SK-N-SH (cell line): ENCODE data around the gene FMNL1. TPM values are rescaled to one million over a fixed set of nuclear protein-coding genes. Genes with fewer than 3 reads are reported as not detected.

ENCODE experiments used
- CTCF ChIA-PET: fragments of 300-600, 350-600 bp; formaldehyde crosslinking; extraction: SDS; loops from one replicate; lab custom pipeline; 2021; lab: Yijun Ruan, JAX
- POLR2A ChIA-PET: fragments of 350-600 bp; sonication (Branson Sonifier 250); formaldehyde crosslinking; extraction: SDS; loops from one replicate; lab custom pipeline; 2020; ENCODE audit warnings: antibody characterized with exemption, inconsistent platforms; lab: Yijun Ruan, JAX
- DNase-seq: peaks from one replicate; pipeline ENCODE4 v3.0.0; 2012
- H2AFZ ChIP-seq: fragments of 200-600 bp; sonication (generic); 2 replicates; pipeline ENCODE4 v1.8.1; 2016; ENCODE audit warnings: antibody characterized with exemption, mild to moderate bottlenecking, low read depth
- H3F3A ChIP-seq: fragments of 200-600 bp; sonication (generic); replicated peaks from 2 replicates; pipeline ENCODE3; 2016; ENCODE audit warnings: antibody characterized with exemption, mild to moderate bottlenecking; ENCODE audit not compliant: insufficient read depth
- H3K27ac ChIP-seq, 2 experiments: fragments of 200-500 bp in 1 of 2; fragments of 200-600 bp in 1 of 2; sonication (Bioruptor generic) in 1 of 2; sonication (generic), shearing (Covaris generic) in 1 of 2; 2 replicates each; pipeline versions ENCODE4 v1.5.1 to v1.6.1; 2014 to 2016; ENCODE audit warnings: low read depth in 2 of 2, inconsistent platforms in 1 of 2, low read length in 1 of 2, mild to moderate bottlenecking in 1 of 2, mixed read lengths in 1 of 2
- H3K27me3 ChIP-seq: fragments of 200-600 bp; sonication (generic), shearing (Covaris generic); 2 replicates; pipeline ENCODE4 v1.6.1; 2016; ENCODE audit warnings: mixed run types; ENCODE audit not compliant: insufficient read depth
- H3K36me3 ChIP-seq, 2 experiments: fragments of 200-500 bp in 1 of 2; fragments of 200-600 bp in 1 of 2; sonication (Bioruptor generic) in 1 of 2; sonication (generic) in 1 of 2; replicated peaks in 1 of 2; 2 replicates each; pipeline versions ENCODE3 to v1.5.1; 2014 to 2016; ENCODE audit warnings: low read length in 1 of 2, mild to moderate bottlenecking in 1 of 2; ENCODE audit not compliant: insufficient read depth in 2 of 2, control insufficient read depth in 1 of 2
- H3K4me1 ChIP-seq, 2 experiments: fragments of 200-500 bp in 1 of 2; fragments of 200-600 bp in 1 of 2; sonication (Bioruptor generic) in 1 of 2; sonication (generic), shearing (Covaris generic) in 1 of 2; 2 replicates each; pipeline versions ENCODE4 v1.5.1 to v1.6.1; 2014 to 2016; ENCODE audit warnings: low read depth in 1 of 2, low read length in 1 of 2, mixed run types in 1 of 2; ENCODE audit not compliant: insufficient read depth in 2 of 2, control insufficient read depth in 1 of 2
- H3K4me2 ChIP-seq: fragments of 200-600 bp; sonication (generic), shearing (Covaris generic); 2 replicates; pipeline ENCODE4 v1.6.1; 2017; ENCODE audit warnings: mixed run types
- H3K4me3 ChIP-seq, 2 experiments: fragments of 200-500 bp in 1 of 2; fragments of 200-600 bp in 1 of 2; sonication (Bioruptor generic) in 1 of 2; sonication (generic), shearing (Covaris generic) in 1 of 2; 2 replicates each; pipeline versions ENCODE4 v1.5.1 to v1.8.1; 2014 to 2016; ENCODE audit warnings: low read depth in 2 of 2, inconsistent platforms in 1 of 2, low read length in 1 of 2, mild to moderate bottlenecking in 1 of 2, mixed read lengths in 1 of 2, moderate library complexity in 1 of 2
- H3K79me2 ChIP-seq: fragments of 200-600 bp; sonication (generic); 2 replicates; pipeline ENCODE4 v1.8.1; 2017; ENCODE audit warnings: mild to moderate bottlenecking; ENCODE audit not compliant: insufficient read depth
- H3K9ac ChIP-seq: fragments of 200-600 bp; sonication (generic); 2 replicates; pipeline ENCODE4 v1.6.1; 2017; ENCODE audit warnings: mixed run types
- H3K9me2 ChIP-seq: fragments of 200-600 bp; sonication (generic); 2 replicates; pipeline ENCODE4 v1.6.1; 2017; ENCODE audit warnings: mixed run types
- H3K9me3 ChIP-seq: fragments of 200-600 bp; sonication (generic); 2 replicates; pipeline ENCODE4 v1.6.1; 2017; ENCODE audit warnings: mixed run types, mild to moderate bottlenecking, moderate library complexity
- H4K20me1 ChIP-seq: fragments of 200-600 bp; sonication (generic); 2 replicates; pipeline ENCODE4 v1.6.1; 2017; ENCODE audit warnings: mild to moderate bottlenecking, mixed run types; ENCODE audit not compliant: insufficient read depth
- ELF1 ChIP-seq: IDR thresholded peaks from 2 replicates; pipeline ENCODE4 v1.4.0; 2012
- FOSL2 ChIP-seq: IDR thresholded peaks from 2 replicates; pipeline ENCODE4 v1.4.0; 2012; ENCODE audit warnings: low read depth, mild to moderate bottlenecking, moderate library complexity, borderline replicate concordance
- FOXM1 ChIP-seq: IDR thresholded peaks from 2 replicates; pipeline ENCODE4 v1.4.0; 2012; ENCODE audit warnings: low read depth, mild to moderate bottlenecking
- GABPA ChIP-seq: IDR thresholded peaks from 2 replicates; pipeline ENCODE4 v1.4.0; 2012; ENCODE audit warnings: low read depth, mild to moderate bottlenecking
- GATA2 ChIP-seq: sonication (generic); formaldehyde crosslinking; IDR thresholded peaks from 2 replicates; pipeline ENCODE4 v1.5.0; 2020; ENCODE audit warnings: mild to moderate bottlenecking, missing genetic modification reagents
- JUND ChIP-seq: IDR thresholded peaks from 2 replicates; pipeline ENCODE4 v1.4.0; 2012
- MEF2A ChIP-seq: IDR thresholded peaks from 2 replicates; pipeline ENCODE4 v1.4.0; 2012; ENCODE audit warnings: low read depth, borderline replicate concordance
- MXI1 ChIP-seq: IDR thresholded peaks from 2 replicates; pipeline ENCODE4 v1.6.1; 2012; ENCODE audit warnings: mild to moderate bottlenecking, low read depth, low read length, improper control_type of control experiment
- NFIC ChIP-seq: IDR thresholded peaks from 2 replicates; pipeline ENCODE4 v1.4.0; 2012; ENCODE audit warnings: borderline replicate concordance
- POLR2AphosphoS5 ChIP-seq: IDR thresholded peaks from 2 replicates; pipeline ENCODE4 v1.6.1; 2012; ENCODE audit warnings: low read depth, low read length
- RCOR1 ChIP-seq: fragments of 150-350 bp; IDR thresholded peaks from 2 replicates; pipeline ENCODE4 v1.6.1; 2017; ENCODE audit warnings: antibody characterized with exemption, low read length
- RXRA ChIP-seq: IDR thresholded peaks from 2 replicates; pipeline ENCODE4 v1.4.0; 2012; ENCODE audit warnings: low read depth, mild to moderate bottlenecking, borderline replicate concordance
- SIN3A ChIP-seq: IDR thresholded peaks from 2 replicates; pipeline ENCODE4 v1.6.1; 2012; ENCODE audit warnings: low read depth, mild to moderate bottlenecking, low read length, moderate library complexity, borderline replicate concordance
- SMC3 ChIP-seq: IDR thresholded peaks from 2 replicates; pipeline ENCODE4 v1.6.1; 2012; ENCODE audit warnings: low read depth, low read length, improper control_type of control experiment
- TAF1 ChIP-seq: IDR thresholded peaks from 2 replicates; pipeline ENCODE4 v1.6.1; 2012; ENCODE audit warnings: low read depth, mild to moderate bottlenecking, low read length, moderate library complexity, borderline replicate concordance
- TCF12 ChIP-seq: IDR thresholded peaks from 2 replicates; pipeline ENCODE4 v1.4.0; 2012
- YY1 ChIP-seq: IDR thresholded peaks from 2 replicates; pipeline ENCODE4 v1.4.0; 2012; ENCODE audit warnings: low read depth, mild to moderate bottlenecking
- WGBS: methylation state at CpG from one replicate; pipeline ENCODE4 v1.1.6; 2017; ENCODE audit warnings: low lambda C conversion rate; 5-methylcytosine and 5-hydroxymethylcytosine counted together
- polyA plus RNA-seq, 3 experiments: library from polyadenylated mRNA; depleted of rRNA; stranded (reverse); fragments of >200 nt; gene quantifications; 2 replicates each; pipeline ENCODE4 v1.2.3, GENCODE V29; 2012
- TF ChIP-seq, protein P1 (sequence below): fragments of 200-600 bp; sonication (generic); IDR thresholded peaks from 2 replicates; pipeline ENCODE4 v1.6.1; 2017; ENCODE audit warnings: antibody characterized with exemption, mild to moderate bottlenecking, moderate library complexity
- TF ChIP-seq, protein P2 (sequence below): fragments of 150-350 bp; IDR thresholded peaks from 2 replicates; pipeline ENCODE4 v1.6.1; 2016; ENCODE audit warnings: mild to moderate bottlenecking, low read depth, low read length
- TF ChIP-seq, protein P3 (sequence below): IDR thresholded peaks from 2 replicates; pipeline ENCODE4 v1.4.0; 2012; ENCODE audit warnings: low read depth, borderline replicate concordance

FMNL1 gene
- polyA plus RNA-seq, 1 of the 3 experiments (the other 2 are of a cell fraction): 2.8 TPM

DNA sequence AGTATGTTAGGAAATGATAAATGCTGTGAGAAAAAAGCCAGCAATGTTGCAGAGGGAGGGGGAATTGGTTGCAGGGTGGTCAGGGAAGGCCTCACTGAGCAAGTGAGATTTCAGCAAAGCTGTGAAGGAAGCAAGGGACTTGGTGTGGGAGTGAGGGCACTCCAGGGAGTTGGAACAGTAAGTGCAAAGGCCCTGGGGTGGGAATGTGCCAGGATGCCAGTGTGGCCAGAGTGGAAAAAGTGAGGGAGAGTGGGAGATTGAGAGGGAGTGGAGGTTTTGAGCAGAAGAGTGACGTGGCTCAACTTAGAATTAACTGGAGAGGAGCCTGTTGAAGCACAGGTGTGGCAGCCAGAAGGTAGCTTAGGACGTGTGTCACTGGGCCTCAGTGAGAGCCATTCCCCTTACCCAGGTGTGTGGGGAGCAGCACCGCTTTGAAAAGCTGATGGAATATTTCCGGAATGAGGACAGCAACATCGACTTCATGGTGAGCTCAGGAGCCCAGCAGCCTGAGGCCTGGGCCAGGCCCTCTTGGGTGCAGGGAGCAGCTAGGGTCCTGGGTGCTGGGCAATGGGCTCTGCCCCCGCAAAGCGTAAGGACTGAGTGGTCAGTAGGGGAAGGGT, 16.6 kb downstream of the FMNL1 start:
- Histone ChIP-seq H3K27me3 (no peaks in the 10 kb centered on the region), H2AFZ (no peak overlapping the region), H3K27ac (no peak overlapping the region), H3K79me2 (no peaks in the 10 kb centered on the region), H3K9me3 (no peaks in the 10 kb centered on the region), H4K20me1 (no peaks in the 10 kb centered on the region), H3K9ac (no peak overlapping the region), H3K4me1 (peaks cover 0 to 11% of the 10 kb centered on the region in 2 experiments; a peak in 1 of 4 replicates), H3F3A (no peaks in the 10 kb centered on the region), H3K4me2 (no peak overlapping the region), H3K36me3 (no peaks in the 10 kb centered on the region), H3K9me2 (no peaks in the 10 kb centered on the region), H3K4me3 (no peak overlapping the region)
- POLR2A ChIA-PET: no interaction called here
- no peak for DNase-seq
- WGBS: 89% methylated on average over 7 of the region's 7 CpGs
- CTCF ChIA-PET: interaction anchor here (0.6 to 11.1 kb wide), 4 partner anchors 17 to 606 kb away, joined by 4 to 232 read pairs (median 70); partner anchors contain the start of gene FMNL1
- TF ChIP-seq FOXM1: no peak
- TF ChIP-seq TCF12: no peak
- TF ChIP-seq, protein P1, sequence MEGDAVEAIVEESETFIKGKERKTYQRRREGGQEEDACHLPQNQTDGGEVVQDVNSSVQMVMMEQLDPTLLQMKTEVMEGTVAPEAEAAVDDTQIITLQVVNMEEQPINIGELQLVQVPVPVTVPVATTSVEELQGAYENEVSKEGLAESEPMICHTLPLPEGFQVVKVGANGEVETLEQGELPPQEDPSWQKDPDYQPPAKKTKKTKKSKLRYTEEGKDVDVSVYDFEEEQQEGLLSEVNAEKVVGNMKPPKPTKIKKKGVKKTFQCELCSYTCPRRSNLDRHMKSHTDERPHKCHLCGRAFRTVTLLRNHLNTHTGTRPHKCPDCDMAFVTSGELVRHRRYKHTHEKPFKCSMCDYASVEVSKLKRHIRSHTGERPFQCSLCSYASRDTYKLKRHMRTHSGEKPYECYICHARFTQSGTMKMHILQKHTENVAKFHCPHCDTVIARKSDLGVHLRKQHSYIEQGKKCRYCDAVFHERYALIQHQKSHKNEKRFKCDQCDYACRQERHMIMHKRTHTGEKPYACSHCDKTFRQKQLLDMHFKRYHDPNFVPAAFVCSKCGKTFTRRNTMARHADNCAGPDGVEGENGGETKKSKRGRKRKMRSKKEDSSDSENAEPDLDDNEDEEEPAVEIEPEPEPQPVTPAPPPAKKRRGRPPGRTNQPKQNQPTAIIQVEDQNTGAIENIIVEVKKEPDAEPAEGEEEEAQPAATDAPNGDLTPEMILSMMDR: no peak
- TF ChIP-seq GABPA: no peak
- no peak for TF ChIP-seq FOSL2
- TF ChIP-seq YY1: no peak
- no peak for TF ChIP-seq RCOR1
- TF ChIP-seq, all 33 proteins: peak for 0

DNA sequence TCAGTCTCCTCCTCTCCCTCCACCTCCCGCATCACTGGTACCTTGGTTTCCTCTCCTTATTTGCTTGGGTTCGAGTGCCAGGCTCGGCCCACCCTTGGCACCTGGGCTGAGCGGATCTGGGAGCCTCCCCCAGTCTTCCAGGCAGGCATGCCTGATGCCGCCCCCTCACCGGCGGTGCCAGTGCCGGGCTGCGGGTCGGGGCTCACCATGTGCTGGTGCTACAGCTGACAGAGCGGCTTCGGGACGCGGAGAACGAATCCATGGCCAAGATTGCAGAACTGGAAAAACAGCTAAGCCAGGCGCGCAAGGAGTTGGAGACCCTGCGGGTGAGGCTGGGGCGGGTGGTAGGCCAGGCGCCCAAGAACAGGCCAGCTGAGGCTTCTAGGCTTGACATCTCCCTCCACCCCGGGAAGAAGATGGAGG, 19.2 kb downstream of the FMNL1 start:
- Histone ChIP-seq H2AFZ (peak overlapping the region; percentile 70; the same call in 1 of the 2 replicates), H3K4me3 (peak overlapping the region; percentile 57 to 60), H3K9me3 (no peaks in the 10 kb centered on the region), H3K9ac (0 out of 2 replicates have a peak overlapping the region, but pooled peaks have one; percentile 25)
- CTCF ChIA-PET: interaction anchor here (1.0 to 10.1 kb wide), 10 partner anchors 9 to 147 kb away, joined by 3 to 232 read pairs (median 6); partner anchors contain the start of genes ACBD4, FMNL1 and MAP3K14
- WGBS: 59% methylated on average over 21 of the region's 21 CpGs
- no peak for TF ChIP-seq FOXM1
- no peak; the same call in 1 of the 2 replicates for TF ChIP-seq MXI1
- no peak for TF ChIP-seq JUND
- TF ChIP-seq RCOR1: no peak
- no peak for TF ChIP-seq RXRA
- no peak for TF ChIP-seq ELF1
- TF ChIP-seq YY1: no peak
- TF ChIP-seq, protein P1: no peak
- TF ChIP-seq, protein P2, sequence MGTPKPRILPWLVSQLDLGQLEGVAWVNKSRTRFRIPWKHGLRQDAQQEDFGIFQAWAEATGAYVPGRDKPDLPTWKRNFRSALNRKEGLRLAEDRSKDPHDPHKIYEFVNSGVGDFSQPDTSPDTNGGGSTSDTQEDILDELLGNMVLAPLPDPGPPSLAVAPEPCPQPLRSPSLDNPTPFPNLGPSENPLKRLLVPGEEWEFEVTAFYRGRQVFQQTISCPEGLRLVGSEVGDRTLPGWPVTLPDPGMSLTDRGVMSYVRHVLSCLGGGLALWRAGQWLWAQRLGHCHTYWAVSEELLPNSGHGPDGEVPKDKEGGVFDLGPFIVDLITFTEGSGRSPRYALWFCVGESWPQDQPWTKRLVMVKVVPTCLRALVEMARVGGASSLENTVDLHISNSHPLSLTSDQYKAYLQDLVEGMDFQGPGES: no peak
- TF ChIP-seq GATA2 (CRISPR knock-in tag): no peak
- TF ChIP-seq SMC3: no peak
- TF ChIP-seq MEF2A: no peak
- TF ChIP-seq SIN3A: no peak
- no peak for TF ChIP-seq NFIC
- no peak for TF ChIP-seq POLR2AphosphoS5
- no peak for TF ChIP-seq TAF1
- TF ChIP-seq, protein P3, sequence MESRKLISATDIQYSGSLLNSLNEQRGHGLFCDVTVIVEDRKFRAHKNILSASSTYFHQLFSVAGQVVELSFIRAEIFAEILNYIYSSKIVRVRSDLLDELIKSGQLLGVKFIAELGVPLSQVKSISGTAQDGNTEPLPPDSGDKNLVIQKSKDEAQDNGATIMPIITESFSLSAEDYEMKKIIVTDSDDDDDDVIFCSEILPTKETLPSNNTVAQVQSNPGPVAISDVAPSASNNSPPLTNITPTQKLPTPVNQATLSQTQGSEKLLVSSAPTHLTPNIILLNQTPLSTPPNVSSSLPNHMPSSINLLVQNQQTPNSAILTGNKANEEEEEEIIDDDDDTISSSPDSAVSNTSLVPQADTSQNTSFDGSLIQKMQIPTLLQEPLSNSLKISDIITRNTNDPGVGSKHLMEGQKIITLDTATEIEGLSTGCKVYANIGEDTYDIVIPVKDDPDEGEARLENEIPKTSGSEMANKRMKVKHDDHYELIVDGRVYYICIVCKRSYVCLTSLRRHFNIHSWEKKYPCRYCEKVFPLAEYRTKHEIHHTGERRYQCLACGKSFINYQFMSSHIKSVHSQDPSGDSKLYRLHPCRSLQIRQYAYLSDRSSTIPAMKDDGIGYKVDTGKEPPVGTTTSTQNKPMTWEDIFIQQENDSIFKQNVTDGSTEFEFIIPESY: no peak
- TF ChIP-seq, all 33 proteins: peak for 0
- Histone ChIP-seq H3K79me2 (no peaks in the 10 kb centered on the region), H4K20me1 (no peaks in the 10 kb centered on the region), H3K36me3 (no peaks in the 10 kb centered on the region), H3K27ac (no peak overlapping the region; a peak in 1 of 4 replicates), H3K4me1 (peaks cover 0 to 13% of the 10 kb centered on the region in 2 experiments; a peak in 1 of 4 replicates), H3K27me3 (no peaks in the 10 kb centered on the region), H3F3A (no peaks in the 10 kb centered on the region), H3K4me2 (peak overlapping the region; percentile 74), H3K9me2 (no peaks in the 10 kb centered on the region)
- no peak for DNase-seq
- POLR2A ChIA-PET: interaction anchor here (1.2 kb wide), 3 partner anchors 76 to 126 kb away, joined by 3 to 4 read pairs (median 3); partner anchors contain the start of genes HEXIM1 and MAP3K14
